Gastrocnemius medialis (tissue), 4 donors: Measurements from ENCODE around the gene MZB1. TPM values are rescaled to one million over a fixed set of nuclear protein-coding genes. Genes with fewer than 3 reads are reported as not detected.

Experiments used
- ATAC-seq, 2 donors: fragments of 150-250 bp; one replicate each; pipeline ENCODE4 v1.9.1; 2016
- DNase-seq, 2 donors: peaks; one replicate each; pipeline ENCODE4 v3.0.0-alpha.2; 2019
- H3K27ac ChIP-seq, 4 donors: fragments of 200-600 bp; sonication (generic); 1 replicate in 1 of 4; 2 replicates in 3 of 4; pipeline ENCODE4 v1.5.1; 2016 to 2018; ENCODE audit warnings: mild to moderate bottlenecking in 2 of 4, moderate library complexity in 1 of 4
- H3K27me3 ChIP-seq, 3 donors: fragments of 200-600 bp; sonication (generic) in 2 of 3; 1 replicate in 1 of 3; 2 replicates in 2 of 3; pipeline versions ENCODE4 v1.5.1 to v1.6.0; 2016 to 2019; ENCODE audit warnings: mild to moderate bottlenecking in 1 of 3, moderate library complexity in 1 of 3
- H3K36me3 ChIP-seq, 2 donors: fragments of 200-600 bp; sonication (generic) in 1 of 2; one replicate each; pipeline ENCODE4 v1.5.1; 2017 to 2018
- H3K4me1 ChIP-seq, 2 donors: fragments of 200-600 bp; sonication (generic) in 1 of 2; one replicate each; pipeline ENCODE4 v1.5.1; 2016 to 2017; ENCODE audit warnings: mild to moderate bottlenecking in 2 of 2
- H3K4me3 ChIP-seq, 4 donors: fragments of 200-600 bp; sonication (generic) in 3 of 4; 1 replicate in 1 of 4; 2 replicates in 3 of 4; pipeline ENCODE4 v1.5.1; 2016 to 2019; ENCODE audit warnings: mild to moderate bottlenecking in 2 of 4
- H3K9me3 ChIP-seq, 3 donors: fragments of 200-600 bp; sonication (generic) in 2 of 3; 1 replicate in 1 of 3; 2 replicates in 2 of 3; pipeline ENCODE4 v1.5.1; 2016 to 2019
- CTCF ChIP-seq, 5 experiments: fragments of 450-650 bp in 3 of 5; fragments of 200-600 bp in 2 of 5; sonication (generic) in 2 of 5; IDR thresholded peaks in 4 of 5; conservative IDR thresholded peaks in 1 of 5; 1 replicate in 4 of 5; 2 replicates in 1 of 5; pipeline ENCODE4 v1.5.1; 2016 to 2019; ENCODE audit warnings: antibody characterized with exemption in 5 of 5, mild to moderate bottlenecking in 3 of 5, moderate library complexity in 3 of 5
- POLR2A ChIP-seq, 2 donors: fragments of 450-650 bp; IDR thresholded peaks; one replicate each; pipeline ENCODE4 v1.6.1; 2017; ENCODE audit warnings: antibody characterized with exemption in 2 of 2, mild to moderate bottlenecking in 2 of 2, moderate library complexity in 2 of 2
- in situ Hi-C, 4 donors: fragments of 200-750 bp; cut with MboI; loops; one replicate each; pipeline versions ENCODE4 v1.15.0 to v1.8.0; 2017; ENCODE audit warnings: low sequenced_read_pairs in 4 of 4
- intact Hi-C: fragments of 100-400 bp; cut with DNase I; formaldehyde crosslinking; loops from one replicate; pipeline ENCODE4 v1.15.1; 2023; ENCODE audit warnings: low total_unique reads
- total RNA-seq, 4 donors: library from RNA; depleted of rRNA; stranded (reverse); fragments of >200 nt; gene quantifications; one replicate each; pipeline versions ENCODE4 v1.1.0 to v1.2.3, GENCODE V29; 2016

The MZB1 gene
- total RNA-seq, 4 donors from 2014 or later = 0.46 TPM; not detected in 3

GRCh38 chr5:139378941-139379361 is 10.8 kb downstream of the MZB1 start:
- Histone ChIP-seq H3K27ac (no peak overlapping the region), H3K4me3 (no peak overlapping the region), H3K9me3 (no peaks in the 10 kb centered on the region), H3K27me3 (no peaks in the 10 kb centered on the region), H3K4me1 (peaks cover 5 to 8% of the 10 kb centered on the region in 2 donors), H3K36me3 (no peaks in the 10 kb centered on the region)
- TF ChIP-seq CTCF (IDR thresholded peaks at IDR 0.05 in 4 of 5, conservative IDR thresholded peaks at IDR 0.05 in 1 of 5) (no peak), POLR2A (IDR thresholded peaks at IDR 0.05) (no peak)
- intact Hi-C loops = no loop called here
- ATAC-seq (no peak), DNase-seq (no peak)
- in situ Hi-C loops = no loop called here

GRCh38 chr5:139378101-139378825 is 11.4 kb downstream of the MZB1 start:
- in situ Hi-C loops (no loop called here), intact Hi-C loops (no loop called here)
- TF ChIP-seq POLR2A (IDR thresholded peaks at IDR 0.05) (no peak), CTCF (IDR thresholded peaks at IDR 0.05 in 4 of 5, conservative IDR thresholded peaks at IDR 0.05 in 1 of 5) (no peak)
- no peak for ATAC-seq
- H3K27ac ChIP-seq = no peak overlapping the region
- H3K36me3 ChIP-seq = no peaks in the 10 kb centered on the region
- H3K4me3 ChIP-seq = no peak overlapping the region
- H3K9me3 ChIP-seq = no peaks in the 10 kb centered on the region
- H3K4me1 ChIP-seq = peaks cover 10 to 14% of the 10 kb centered on the region in 2 donors
- DNase-seq = no peak
- no peaks in the 10 kb centered on the region for H3K27me3 ChIP-seq

GRCh38 chr5:139377226-139377625 is 12.5 kb downstream of the MZB1 start:
- no peak for TF ChIP-seq CTCF (IDR thresholded peaks at IDR 0.05 in 4 of 5, conservative IDR thresholded peaks at IDR 0.05 in 1 of 5)
- TF ChIP-seq POLR2A (IDR thresholded peaks at IDR 0.05) = no peak
- ATAC-seq = no peak
- intact Hi-C loops (no loop called here), in situ Hi-C loops (no loop called here)
- Histone ChIP-seq H3K4me3 (no peak overlapping the region), H3K27ac (no peak overlapping the region), H3K9me3 (no peaks in the 10 kb centered on the region), H3K4me1 (peaks cover 14 to 22% of the 10 kb centered on the region in 2 donors), H3K36me3 (peaks cover 0 to 1% of the 10 kb centered on the region in 2 donors), H3K27me3 (no peaks in the 10 kb centered on the region)
- DNase-seq = no peak

GRCh38 chr5:139376364-139376763 is 13.3 kb downstream of the MZB1 start:
- Histone ChIP-seq H3K4me1 (peaks cover 14 to 25% of the 10 kb centered on the region in 2 donors), H3K27me3 (no peaks in the 10 kb centered on the region), H3K36me3 (peaks cover 0 to 10% of the 10 kb centered on the region in 2 donors), H3K4me3 (no peak overlapping the region), H3K27ac (no peak overlapping the region), H3K9me3 (no peaks in the 10 kb centered on the region)
- no peak for DNase-seq
- no peak for TF ChIP-seq CTCF (IDR thresholded peaks at IDR 0.05 in 4 of 5, conservative IDR thresholded peaks at IDR 0.05 in 1 of 5)
- no peak for TF ChIP-seq POLR2A (IDR thresholded peaks at IDR 0.05)
- in situ Hi-C loops (no loop called here), intact Hi-C loops (no loop called here)
- no peak for ATAC-seq
